Measurements from ENCODE around the gene EMILIN3.

DNA sequence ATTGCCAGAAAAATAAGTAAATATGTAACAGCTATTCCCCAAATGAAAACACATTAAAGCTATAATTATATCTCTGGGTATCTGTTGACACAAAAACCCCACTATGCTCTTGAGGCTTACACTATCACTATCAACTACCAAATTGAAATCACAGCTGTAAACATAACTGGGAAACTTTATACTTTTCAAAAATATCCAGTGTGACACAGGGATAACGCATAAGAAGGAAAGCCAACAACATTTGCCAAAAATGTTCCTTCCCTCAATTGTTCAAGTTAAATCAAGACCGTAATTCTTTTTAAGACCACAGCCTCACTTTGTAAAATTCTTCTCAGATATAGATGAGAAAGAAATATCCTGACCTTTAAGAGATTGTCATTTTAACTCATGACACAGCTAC is 52.2 kb downstream of the EMILIN3 start:
- TF ChIP-seq CTCF (IDR thresholded peaks at IDR 0.05): no peak
- no peak for TF ChIP-seq POLR2AphosphoS5 (IDR thresholded peaks at IDR 0.05)
- TF ChIP-seq POLR2A (IDR thresholded peaks at IDR 0.05): no peak
- no peak for TF ChIP-seq EP300 (IDR thresholded peaks at IDR 0.05)

Data from sigmoid colon (tissue), 4 donors.